ENCODE data around the gene CTCF. TPM values are rescaled to one million over a fixed set of nuclear protein-coding genes. Genes with fewer than 3 reads are reported as not detected.

CTCF gene
- total and polyA plus RNA-seq, 4 donors = 10.1 to 35.3 (median 15.5) TPM

- H3K9me3 ChIP-seq (ENCODE audit: control insufficient read depth in 4 of 4, low read length in 3 of 4) = no peaks in the 10 kb centered on the region
- TF ChIP-seq HNF4G (IDR thresholded peaks at IDR 0.05) (no peak), TAF1 (conservative IDR thresholded peaks at IDR 0.05) (no peak), FOXA2 (IDR thresholded peaks at IDR 0.05) (no peak), GABPA (IDR thresholded peaks at IDR 0.05 in 1 of 2, conservative IDR thresholded peaks at IDR 0.05 in 1 of 2) (no peak), YY1 (IDR thresholded peaks at IDR 0.05) (no peak)
- WGBS = 88% methylated on average over 3 of the region's 3 CpGs
Measured at GRCh38 chr16:67608364-67608763, 46.0 kb downstream of the CTCF start.

GRCh38 chr16:67613808-67614207 lies 51.5 kb downstream of the CTCF start:
- Histone ChIP-seq H3K9me3 (ENCODE audit: control insufficient read depth in 4 of 4, low read length in 3 of 4) (no peaks in the 10 kb centered on the region), H3K27me3 (ENCODE audit: control insufficient read depth in 4 of 4, insufficient read depth in 4 of 4, low read length in 3 of 4) (no peaks in the 10 kb centered on the region), H3K4me1 (ENCODE audit: control insufficient read depth in 4 of 4, insufficient read depth in 4 of 4, low read length in 3 of 4) (no peaks in the 10 kb centered on the region), H3K4me3 (ENCODE audit: low read depth in 1 of 3, low read length in 3 of 3) (no peak overlapping the region), H3K36me3 (ENCODE audit: control insufficient read depth in 4 of 4, insufficient read depth in 3 of 4, low read depth in 1 of 4, low read length in 3 of 4) (peaks cover 3 to 37% (median 26%) of the 10 kb centered on the region in 4 donors), H3K27ac (ENCODE audit: low read depth in 1 of 2, low read length in 2 of 2) (no peak overlapping the region), H3K9ac (ENCODE audit: low read depth in 1 of 2, low read length in 2 of 2) (no peak overlapping the region)
- DNase-seq (ENCODE audit: low spot score) = no peak
- TF ChIP-seq FOXA2 (IDR thresholded peaks at IDR 0.05) (no peak), EGR1 (IDR thresholded peaks at IDR 0.05; ENCODE audit: low read depth in 2 of 2) (no peak), YY1 (IDR thresholded peaks at IDR 0.05) (no peak), ATF3 (IDR thresholded peaks at IDR 0.05) (no peak), HNF4A (conservative IDR thresholded peaks at IDR 0.05) (no peak), FOXA1 (IDR thresholded peaks at IDR 0.05) (no peak), ZBTB33 (IDR thresholded peaks at IDR 0.05) (no peak), NR2F2 (IDR thresholded peaks at IDR 0.05) (no peak), CTCF (IDR thresholded peaks at IDR 0.05; ENCODE audit: low read depth, low read length, missing input control) (no peak), JUND (IDR thresholded peaks at IDR 0.05) (no peak), REST (IDR thresholded peaks at IDR 0.05) (no peak), RXRA (IDR thresholded peaks at IDR 0.05) (no peak), TAF1 (conservative IDR thresholded peaks at IDR 0.05) (no peak), HNF4G (IDR thresholded peaks at IDR 0.05) (no peak), RAD21 (IDR thresholded peaks at IDR 0.05) (no peak), MAX (IDR thresholded peaks at IDR 0.05) (no peak), GABPA (IDR thresholded peaks at IDR 0.05 in 1 of 2, conservative IDR thresholded peaks at IDR 0.05 in 1 of 2) (no peak), SP1 (IDR thresholded peaks at IDR 0.05) (no peak)
- 95% methylated on average over 10 of the region's 10 CpGs for WGBS

More at GRCh38 chr16:67608364-67608763, 46.0 kb downstream of the CTCF start:
- Histone ChIP-seq H3K4me1 (ENCODE audit: control insufficient read depth in 4 of 4, insufficient read depth in 4 of 4, low read length in 3 of 4) (no peaks in the 10 kb centered on the region), H3K9ac (ENCODE audit: low read depth in 1 of 2, low read length in 2 of 2) (no peak overlapping the region), H3K27ac (ENCODE audit: low read depth in 1 of 2, low read length in 2 of 2) (no peak overlapping the region), H3K27me3 (ENCODE audit: control insufficient read depth in 4 of 4, insufficient read depth in 4 of 4, low read length in 3 of 4) (no peaks in the 10 kb centered on the region), H3K36me3 (ENCODE audit: control insufficient read depth in 4 of 4, insufficient read depth in 3 of 4, low read depth in 1 of 4, low read length in 3 of 4) (peaks cover 0 to 19% (median 6%) of the 10 kb centered on the region in 4 donors), H3K4me3 (ENCODE audit: low read depth in 1 of 3, low read length in 3 of 3) (no peak overlapping the region)
- DNase-seq (ENCODE audit: low spot score) = no peak
